HepG2 (cell line): ENCODE results near the gene COA3. TPM values are rescaled to one million over a fixed set of nuclear protein-coding genes. Genes with fewer than 3 reads are reported as not detected.

Experiments
- CC2D1A ChIP-seq: sonication (generic); formaldehyde crosslinking; IDR thresholded peaks from 2 replicates; pipeline ENCODE4 v1.8.1; 2023; ENCODE audit warnings: mild to moderate bottlenecking, missing genetic modification reagents
- CCAR2 ChIP-seq: fragments of 200-400 bp; formaldehyde crosslinking; optimal IDR thresholded peaks from 2 replicates; pipeline ENCODE3; 2018; ENCODE audit warnings: low read depth, mild to moderate bottlenecking, low read length, moderate library complexity
- CENPBD1 ChIP-seq: sonication (generic); formaldehyde crosslinking; IDR thresholded peaks from 2 replicates; pipeline ENCODE4 v1.8.0; 2022; ENCODE audit warnings: missing genetic modification reagents, low read depth, mild to moderate bottlenecking, borderline replicate concordance
- CSRNP1 ChIP-seq: sonication (generic); formaldehyde crosslinking; IDR thresholded peaks from 2 replicates; pipeline ENCODE4 v1.8.1; 2023; ENCODE audit warnings: mild to moderate bottlenecking, missing genetic modification reagents
- KLF6 ChIP-seq: IDR thresholded peaks from 2 replicates; pipeline ENCODE4 v1.8.0; 2016; ENCODE audit warnings: missing biosample characterization, missing genetic modification reagents
- MLLT10 ChIP-seq: sonication (generic); formaldehyde crosslinking; IDR thresholded peaks from 2 replicates; pipeline ENCODE4 v1.4.0; 2020; ENCODE audit warnings: missing genetic modification reagents
- MXD4 ChIP-seq: IDR thresholded peaks from 2 replicates; pipeline ENCODE4 v1.6.1; 2016; ENCODE audit warnings: mild to moderate bottlenecking, missing biosample characterization, missing genetic modification reagents
- SSRP1 ChIP-seq: IDR thresholded peaks from 2 replicates; pipeline ENCODE4 v1.6.1; 2016; ENCODE audit warnings: control low read depth
- TP53 ChIP-seq: sonication (generic); formaldehyde crosslinking; conservative IDR thresholded peaks from 2 replicates; pipeline ENCODE4 v1.4.0; 2020; ENCODE audit warnings: missing genetic modification reagents
- ZFP62 ChIP-seq: sonication (generic); formaldehyde crosslinking; IDR thresholded peaks from 2 replicates; pipeline ENCODE4 v1.4.0; 2020; ENCODE audit warnings: missing genetic modification reagents
- ZKSCAN5 ChIP-seq: sonication (generic); formaldehyde crosslinking; IDR thresholded peaks from 2 replicates; pipeline ENCODE4 v1.5.1; 2020; ENCODE audit warnings: mild to moderate bottlenecking, missing genetic modification reagents
- ZNF256 ChIP-seq: sonication (generic); formaldehyde crosslinking; conservative IDR thresholded peaks from 2 replicates; pipeline ENCODE4 v1.4.0; 2020; ENCODE audit warnings: missing genetic modification reagents
- ZNF329 ChIP-seq: sonication (generic); formaldehyde crosslinking; IDR thresholded peaks from 2 replicates; pipeline ENCODE4 v1.9.0; 2021; ENCODE audit warnings: low read depth, mild to moderate bottlenecking, missing genetic modification reagents
- ZNF343 ChIP-seq: sonication (generic); formaldehyde crosslinking; IDR thresholded peaks from 2 replicates; pipeline ENCODE4 v1.4.0; 2020; ENCODE audit warnings: mild to moderate bottlenecking, missing genetic modification reagents
- ZNF598 ChIP-seq: sonication (generic); formaldehyde crosslinking; IDR thresholded peaks from 2 replicates; pipeline ENCODE4 v1.5.1; 2020; ENCODE audit warnings: mild to moderate bottlenecking, missing genetic modification reagents, borderline replicate concordance
- ZNF749 ChIP-seq: sonication (generic); formaldehyde crosslinking; IDR thresholded peaks from 2 replicates; pipeline ENCODE4 v1.8.0; 2022; ENCODE audit warnings: mild to moderate bottlenecking, missing genetic modification reagents, moderate library complexity, borderline replicate concordance
- ZNF781 ChIP-seq: sonication (generic); formaldehyde crosslinking; IDR thresholded peaks from 2 replicates; pipeline ENCODE4 v1.5.1; 2020; ENCODE audit warnings: borderline replicate concordance, mild to moderate bottlenecking, missing genetic modification reagents; ENCODE audit errors: not compliant biosample characterization
- polyA plus RNA-seq, 8 experiments: library from polyadenylated mRNA; depleted of rRNA in 3 of 8; stranded (reverse) in 7 of 8; unstranded in 1 of 8; fragments of >200 nt; fragmentation: Illumina TruSeq in 4 of 8; extraction: Trizol in 4 of 8; gene quantifications; 2 replicates each; pipeline versions ENCODE4 v1.2.1 to v1.2.3, GENCODE V29; 2011 to 2016; ENCODE audit warnings: low read depth in 4 of 8, missing spikeins in 1 of 8, mixed read lengths in 1 of 8; ENCODE audit not compliant: insufficient read depth in 1 of 8
- total RNA-seq, 5 experiments: library from RNA; depleted of rRNA; stranded (reverse); fragments of >200 nt; fragmentation: Illumina TruSeq; extraction: Trizol; gene quantifications; 2 replicates each; pipeline ENCODE4 v1.2.3, GENCODE V29; 2016; ENCODE audit warnings: low read depth in 1 of 5
- TF ChIP-seq, protein P1 (sequence below): sonication (generic); formaldehyde crosslinking; IDR thresholded peaks from 2 replicates; pipeline ENCODE4 v1.4.0; 2020; ENCODE audit warnings: mild to moderate bottlenecking, missing genetic modification reagents
- TF ChIP-seq, protein P2 (sequence below): sonication (generic); formaldehyde crosslinking; IDR thresholded peaks from 2 replicates; pipeline ENCODE4 v1.5.1; 2020; ENCODE audit warnings: mild to moderate bottlenecking, missing genetic modification reagents

Gene COA3
- total and polyA plus RNA-seq, 2 of the 13 experiments (the other 11 are each of a cell fraction or from before 2014, with no cell fraction given): 133 to 202 TPM

DNA sequence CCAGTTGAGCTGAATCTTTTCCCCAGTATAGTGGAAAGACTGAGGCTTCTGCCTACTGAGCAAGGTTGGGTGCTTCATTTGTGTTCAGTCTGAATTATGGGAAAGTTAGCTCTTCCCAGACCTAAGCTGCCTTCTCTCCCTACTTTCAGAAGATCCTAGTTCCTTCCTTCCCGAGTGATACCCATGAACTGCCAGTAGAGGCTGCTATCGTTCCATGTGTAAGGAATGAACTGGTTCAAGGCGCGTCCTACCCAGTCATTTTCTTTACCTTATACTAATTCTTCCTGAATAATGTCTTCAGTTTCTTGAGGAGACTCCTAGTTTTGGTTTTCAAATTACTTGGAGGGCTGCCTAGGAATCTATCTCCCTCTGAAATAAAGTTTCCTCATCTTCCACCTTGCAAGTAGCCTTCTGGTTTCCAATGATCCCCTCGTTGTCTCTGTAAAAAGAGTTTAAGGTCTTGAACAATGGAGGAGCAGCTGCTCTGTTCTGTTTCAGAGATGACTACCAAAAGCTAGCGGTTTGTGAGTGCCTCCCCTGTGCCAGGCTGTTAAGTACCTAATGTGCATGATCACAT lies 44.9 kb upstream of the COA3 start (continued):
- TF ChIP-seq, protein P1, sequence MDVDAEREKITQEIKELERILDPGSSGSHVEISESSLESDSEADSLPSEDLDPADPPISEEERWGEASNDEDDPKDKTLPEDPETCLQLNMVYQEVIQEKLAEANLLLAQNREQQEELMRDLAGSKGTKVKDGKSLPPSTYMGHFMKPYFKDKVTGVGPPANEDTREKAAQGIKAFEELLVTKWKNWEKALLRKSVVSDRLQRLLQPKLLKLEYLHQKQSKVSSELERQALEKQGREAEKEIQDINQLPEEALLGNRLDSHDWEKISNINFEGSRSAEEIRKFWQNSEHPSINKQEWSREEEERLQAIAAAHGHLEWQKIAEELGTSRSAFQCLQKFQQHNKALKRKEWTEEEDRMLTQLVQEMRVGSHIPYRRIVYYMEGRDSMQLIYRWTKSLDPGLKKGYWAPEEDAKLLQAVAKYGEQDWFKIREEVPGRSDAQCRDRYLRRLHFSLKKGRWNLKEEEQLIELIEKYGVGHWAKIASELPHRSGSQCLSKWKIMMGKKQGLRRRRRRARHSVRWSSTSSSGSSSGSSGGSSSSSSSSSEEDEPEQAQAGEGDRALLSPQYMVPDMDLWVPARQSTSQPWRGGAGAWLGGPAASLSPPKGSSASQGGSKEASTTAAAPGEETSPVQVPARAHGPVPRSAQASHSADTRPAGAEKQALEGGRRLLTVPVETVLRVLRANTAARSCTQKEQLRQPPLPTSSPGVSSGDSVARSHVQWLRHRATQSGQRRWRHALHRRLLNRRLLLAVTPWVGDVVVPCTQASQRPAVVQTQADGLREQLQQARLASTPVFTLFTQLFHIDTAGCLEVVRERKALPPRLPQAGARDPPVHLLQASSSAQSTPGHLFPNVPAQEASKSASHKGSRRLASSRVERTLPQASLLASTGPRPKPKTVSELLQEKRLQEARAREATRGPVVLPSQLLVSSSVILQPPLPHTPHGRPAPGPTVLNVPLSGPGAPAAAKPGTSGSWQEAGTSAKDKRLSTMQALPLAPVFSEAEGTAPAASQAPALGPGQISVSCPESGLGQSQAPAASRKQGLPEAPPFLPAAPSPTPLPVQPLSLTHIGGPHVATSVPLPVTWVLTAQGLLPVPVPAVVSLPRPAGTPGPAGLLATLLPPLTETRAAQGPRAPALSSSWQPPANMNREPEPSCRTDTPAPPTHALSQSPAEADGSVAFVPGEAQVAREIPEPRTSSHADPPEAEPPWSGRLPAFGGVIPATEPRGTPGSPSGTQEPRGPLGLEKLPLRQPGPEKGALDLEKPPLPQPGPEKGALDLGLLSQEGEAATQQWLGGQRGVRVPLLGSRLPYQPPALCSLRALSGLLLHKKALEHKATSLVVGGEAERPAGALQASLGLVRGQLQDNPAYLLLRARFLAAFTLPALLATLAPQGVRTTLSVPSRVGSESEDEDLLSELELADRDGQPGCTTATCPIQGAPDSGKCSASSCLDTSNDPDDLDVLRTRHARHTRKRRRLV (CRISPR knock-in tag): no peak
- TF ChIP-seq MXD4 (0 out of 2 replicates have a peak, but pooled peaks have one; percentile 29), ZNF256 (CRISPR knock-in tag) (no peak; the same call in 1 of the 2 replicates), ZNF781 (CRISPR knock-in tag) (no peak), ZKSCAN5 (CRISPR knock-in tag) (no peak), KLF6 (0 out of 2 replicates have a peak, but pooled peaks have one; percentile 36), ZNF598 (CRISPR knock-in tag) (no peak), ZNF329 (CRISPR knock-in tag) (no peak), CCAR2 (no peak), TP53 (CRISPR knock-in tag) (no peak), CENPBD1 (CRISPR knock-in tag) (no peak), ZFP62 (CRISPR knock-in tag) (no peak), ZNF343 (no peak), ZNF749 (CRISPR knock-in tag) (no peak), MLLT10 (CRISPR knock-in tag) (no peak), CC2D1A (no peak), SSRP1 (CRISPR knock-in tag) (no peak), CSRNP1 (no peak)
- TF ChIP-seq, protein P2, sequence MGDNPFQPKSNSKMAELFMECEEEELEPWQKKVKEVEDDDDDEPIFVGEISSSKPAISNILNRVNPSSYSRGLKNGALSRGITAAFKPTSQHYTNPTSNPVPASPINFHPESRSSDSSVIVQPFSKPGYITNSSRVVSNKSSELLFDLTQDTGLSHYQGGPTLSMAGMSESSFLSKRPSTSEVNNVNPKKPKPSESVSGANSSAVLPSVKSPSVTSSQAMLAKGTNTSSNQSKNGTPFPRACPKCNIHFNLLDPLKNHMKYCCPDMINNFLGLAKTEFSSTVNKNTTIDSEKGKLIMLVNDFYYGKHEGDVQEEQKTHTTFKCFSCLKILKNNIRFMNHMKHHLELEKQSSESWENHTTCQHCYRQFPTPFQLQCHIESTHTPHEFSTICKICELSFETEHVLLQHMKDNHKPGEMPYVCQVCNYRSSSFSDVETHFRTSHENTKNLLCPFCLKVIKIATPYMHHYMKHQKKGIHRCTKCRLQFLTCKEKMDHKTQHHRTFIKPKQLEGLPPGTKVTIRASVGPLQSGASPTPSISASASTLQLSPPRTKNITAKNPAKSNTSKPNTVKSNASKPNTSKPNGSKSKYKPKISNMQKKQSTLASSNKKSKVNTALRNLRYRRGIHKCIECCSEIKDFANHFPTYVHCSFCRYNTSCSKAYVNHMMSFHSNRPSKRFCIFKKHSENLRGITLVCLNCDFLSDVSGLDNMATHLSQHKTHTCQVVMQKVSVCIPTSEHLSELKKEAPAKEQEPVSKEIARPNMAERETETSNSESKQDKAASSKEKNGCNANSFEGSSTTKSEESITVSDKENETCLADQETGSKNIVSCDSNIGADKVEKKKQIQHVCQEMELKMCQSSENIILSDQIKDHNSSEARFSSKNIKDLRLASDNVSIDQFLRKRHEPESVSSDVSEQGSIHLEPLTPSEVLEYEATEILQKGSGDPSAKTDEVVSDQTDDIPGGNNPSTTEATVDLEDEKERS (CRISPR knock-in tag): no peak
